Umbilical cord (tissue), 1 donor: ENCODE data around the gene ATAD3B. TPM values are rescaled to one million over a fixed set of nuclear protein-coding genes. Genes with fewer than 3 reads are reported as not detected.

ENCODE experiments used
- total RNA-seq: library from RNA; depleted of rRNA; stranded (reverse); fragments of >200 nt; gene quantifications from one replicate; pipeline ENCODE4 v1.2.3, GENCODE V29; 2014; ENCODE audit warnings: low replicate concordance; ENCODE audit not compliant: insufficient read depth

The ATAD3B gene
- total RNA-seq, 1 donor from 2014 or later = 8.2 TPM

Other genes with a start within 250 kb of the ATAD3B start
- 54.2 TPM for gene SDF4, start 239.8 kb upstream of the ATAD3B start, total RNA-seq
- 15.4 TPM for gene B3GALT6, start 239.5 kb upstream of the ATAD3B start, total RNA-seq
- not detected for gene C1QTNF12, start 225.0 kb upstream of the ATAD3B start, total RNA-seq
- gene UBE2J2, start 197.9 kb upstream of the ATAD3B start, total RNA-seq = 22.9 TPM
- 0.72 TPM for gene SCNN1D, start 191.3 kb upstream of the ATAD3B start, total RNA-seq
- 49.6 TPM for gene ACAP3, start 163.8 kb upstream of the ATAD3B start, total RNA-seq
- 4.6 TPM for gene PUSL1, start 163.2 kb upstream of the ATAD3B start, total RNA-seq
- gene INTS11, start 147.1 kb upstream of the ATAD3B start, total RNA-seq = 42.4 TPM
- gene CPTP, start 147.0 kb upstream of the ATAD3B start, total RNA-seq = 3.4 TPM
- gene TAS1R3, start 140.5 kb upstream of the ATAD3B start, total RNA-seq = 0.24 TPM
- 72.9 TPM for gene DVL1, start 122.3 kb upstream of the ATAD3B start, total RNA-seq
- gene MXRA8, start 113.2 kb upstream of the ATAD3B start, total RNA-seq = 196 TPM
- 46.9 TPM for gene AURKAIP1, start 96.6 kb upstream of the ATAD3B start, total RNA-seq
- 106 TPM for gene CCNL2, start 72.4 kb upstream of the ATAD3B start, total RNA-seq
- gene MRPL20, start 64.5 kb upstream of the ATAD3B start, total RNA-seq = 68.4 TPM
- gene ANKRD65, start 50.5 kb upstream of the ATAD3B start, total RNA-seq = 1.7 TPM
- gene VWA1, start 36.1 kb upstream of the ATAD3B start, total RNA-seq = 58.7 TPM
- 1.2 TPM for gene ATAD3C, start 22.1 kb upstream of the ATAD3B start, total RNA-seq
- gene ATAD3A, start 40.4 kb downstream of the ATAD3B start, total RNA-seq = 7.9 TPM
- gene TMEM240, start 68.9 kb downstream of the ATAD3B start, total RNA-seq = not detected
- 44.3 TPM for gene SSU72, start 103.1 kb downstream of the ATAD3B start, total RNA-seq
- 2.2 TPM for gene FNDC10, start 128.4 kb downstream of the ATAD3B start, total RNA-seq
- 85.0 TPM for gene MIB2, start 143.7 kb downstream of the ATAD3B start, total RNA-seq
- 249 TPM for gene MMP23B, start 160.4 kb downstream of the ATAD3B start, total RNA-seq
- 3.6 TPM for gene CDK11B, start 187.2 kb downstream of the ATAD3B start, total RNA-seq
- 34.7 TPM for gene SLC35E2B, start 221.0 kb downstream of the ATAD3B start, total RNA-seq